Karpas-422 (cell line): ENCODE measurements around the gene TM2D3. TPM values are rescaled to one million over a fixed set of nuclear protein-coding genes. Genes with fewer than 3 reads are reported as not detected.
A peak's percentile ranks its signal among the peaks of the same experiment; 100 is the strongest.
"Not testable (repeated sequence)": the region's sequence is repeated elsewhere in the genome, so short reads cannot be mapped to it uniquely, and the experiment has no call there.

Experiments
- DNase-seq: peaks from one replicate; pipeline ENCODE4 v3.0.0-alpha.2; 2015
- H2AFZ ChIP-seq: fragments of 200-600 bp; sonication (generic); 2 replicates; pipeline ENCODE4 v1.6.1; 2014; ENCODE audit warnings: antibody characterized with exemption, low read length, mixed read lengths
- H3K27ac ChIP-seq: fragments of 200-600 bp; sonication (generic); 2 replicates; pipeline ENCODE4 v1.5.1; 2014; ENCODE audit warnings: mild to moderate bottlenecking, low read length, moderate library complexity
- H3K27me3 ChIP-seq: fragments of 200-600 bp; sonication (generic); 2 replicates; pipeline ENCODE4 v1.6.1; 2014; ENCODE audit warnings: low read length, mixed read lengths
- H3K36me3 ChIP-seq: fragments of 200-600 bp; sonication (generic); 2 replicates; pipeline ENCODE4 v1.6.1; 2014; ENCODE audit warnings: low read length, mixed read lengths; ENCODE audit not compliant: insufficient read depth
- H3K4me1 ChIP-seq: fragments of 200-600 bp; sonication (generic); 2 replicates; pipeline ENCODE4 v1.6.1; 2014; ENCODE audit warnings: mild to moderate bottlenecking, low read length, mixed read lengths
- H3K4me2 ChIP-seq: fragments of 200-600 bp; sonication (generic); 2 replicates; pipeline ENCODE4 v1.6.1; 2014; ENCODE audit warnings: low read length, low read depth, mild to moderate bottlenecking; ENCODE audit not compliant: poor library complexity, severe bottlenecking
- H3K4me3 ChIP-seq: fragments of 200-600 bp; sonication (generic); 2 replicates; pipeline ENCODE4 v1.5.1; 2014; ENCODE audit warnings: mild to moderate bottlenecking, antibody characterized with exemption, low read length, mixed read lengths
- H3K79me2 ChIP-seq: fragments of 200-600 bp; sonication (generic); 2 replicates; pipeline ENCODE4 v1.6.1; 2014; ENCODE audit warnings: mild to moderate bottlenecking, low read length, mixed read lengths
- H3K9ac ChIP-seq: fragments of 200-600 bp; sonication (generic); 2 replicates; pipeline ENCODE4 v1.6.0; 2014; ENCODE audit warnings: low read length
- H3K9me2 ChIP-seq: fragments of 200-600 bp; sonication (generic), shearing (Covaris generic); replicated peaks from 2 replicates; pipeline ENCODE4 v1.6.0; 2014; ENCODE audit warnings: mild to moderate bottlenecking, low read length, moderate library complexity; ENCODE audit not compliant: insufficient read depth
- H3K9me3 ChIP-seq: fragments of 300-700, 200-600 bp; sonication (generic); 2 replicates; pipeline ENCODE4 v1.6.1; 2014; ENCODE audit warnings: low read length, mixed read lengths
- H4K20me1 ChIP-seq: fragments of 200-600 bp; sonication (generic); 2 replicates; pipeline ENCODE4 v1.6.1; 2014; ENCODE audit warnings: mild to moderate bottlenecking, antibody characterized with exemption, low read length, low read depth; ENCODE audit not compliant: insufficient read depth
- total RNA-seq: library from RNA; depleted of rRNA; stranded (reverse); fragments of >200 nt; shearing (Covaris generic); gene quantifications from 2 replicates; pipeline ENCODE4 v1.2.3, GENCODE V29; 2014; ENCODE audit warnings: low replicate concordance

The TM2D3 gene
- total RNA-seq, 1 experiment from 2014 or later, result 42.2 TPM

DNA sequence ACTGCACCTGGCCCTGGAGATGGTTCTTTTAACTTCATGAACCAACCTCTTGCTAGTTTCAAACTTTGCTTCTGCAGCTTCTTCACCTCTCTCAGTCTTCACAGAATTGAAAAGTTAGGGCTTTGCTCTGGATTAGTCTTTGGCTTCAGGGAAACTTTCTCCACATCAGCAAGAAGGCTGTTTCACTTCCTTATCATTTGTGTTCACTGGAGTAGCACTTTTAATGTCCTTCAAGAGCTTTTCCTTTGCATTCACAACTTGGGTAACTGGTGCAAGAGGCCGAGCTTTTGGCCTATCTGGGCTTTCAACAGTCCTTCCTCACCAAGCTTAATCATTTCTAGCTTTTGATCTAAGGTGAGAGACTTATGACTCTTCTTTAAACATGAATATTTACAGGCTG lies 15.7 kb upstream of the TM2D3 start:
- Histone ChIP-seq H3K79me2 (no peaks in the 10 kb centered on the region), H3K4me3 (no peak overlapping the region), H4K20me1 (no peaks in the 10 kb centered on the region), H3K9ac (no peak overlapping the region), H3K27me3 (no peaks in the 10 kb centered on the region), H2AFZ (no peak overlapping the region), H3K27ac (no peak overlapping the region), H3K9me3 (no peaks in the 10 kb centered on the region), H3K36me3 (no peaks in the 10 kb centered on the region), H3K9me2 (no peaks in the 10 kb centered on the region), H3K4me2 (no peak overlapping the region), H3K4me1 (no peaks in the 10 kb centered on the region)
- DNase-seq, result no peak

DNA sequence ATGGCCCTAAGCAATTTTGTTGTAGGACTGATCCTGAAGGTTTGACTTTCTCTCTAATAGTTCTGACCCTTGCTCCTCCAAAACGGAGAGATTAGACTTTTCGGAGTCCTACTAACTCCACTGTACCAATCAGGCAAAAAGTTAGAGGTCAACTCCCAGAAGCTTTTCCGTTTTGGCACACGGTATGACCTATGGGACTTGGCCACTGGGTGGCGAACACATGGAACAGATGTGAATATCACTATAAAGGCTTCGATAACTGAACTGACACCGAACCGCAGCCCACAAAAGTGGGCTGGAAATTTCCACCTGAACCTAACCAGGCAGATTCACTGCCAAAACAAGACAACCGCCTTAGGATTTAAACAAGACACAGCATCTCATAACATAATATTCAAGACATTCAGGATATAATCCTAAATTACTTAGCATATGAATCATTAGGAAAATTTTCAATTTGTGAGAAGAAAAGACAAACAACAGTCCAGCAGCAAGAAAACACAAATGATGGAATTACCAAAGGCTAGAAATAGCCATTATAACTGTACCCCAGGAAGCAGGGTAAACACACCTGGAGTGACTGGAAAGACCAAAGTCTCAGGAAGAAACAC lies 12.2 kb upstream of the TM2D3 start:
- Histone ChIP-seq H3K9ac (no peak overlapping the region), H3K4me2 (no peak overlapping the region), H3K79me2 (no peaks in the 10 kb centered on the region), H3K4me1 (no peaks in the 10 kb centered on the region), H3K4me3 (no peak overlapping the region), H3K9me3 (no peaks in the 10 kb centered on the region), H3K36me3 (no peaks in the 10 kb centered on the region), H2AFZ (no peak overlapping the region), H3K9me2 (no peaks in the 10 kb centered on the region), H3K27ac (no peak overlapping the region), H3K27me3 (no peaks in the 10 kb centered on the region), H4K20me1 (no peaks in the 10 kb centered on the region)
- DNase-seq, result no peak

DNA sequence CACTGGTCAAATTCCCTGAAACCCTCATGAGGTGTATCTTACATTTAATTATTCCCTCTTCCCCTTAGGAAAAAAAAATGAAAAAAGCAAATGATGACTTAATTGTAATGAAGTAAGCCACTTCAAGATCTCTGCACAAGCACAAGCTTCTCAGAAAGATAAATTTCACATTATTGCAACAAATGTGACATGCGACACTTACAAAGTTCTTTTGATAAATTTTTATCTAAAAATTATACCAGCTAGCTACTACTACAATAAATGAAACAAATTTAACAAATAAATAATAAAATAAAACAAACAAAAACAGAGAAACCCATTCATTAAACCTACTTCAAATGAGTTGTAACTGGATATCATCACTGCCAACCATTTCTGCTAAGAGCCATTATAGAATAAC lies 10.0 kb upstream of the TM2D3 start:
- H3K4me3 ChIP-seq, result no peak overlapping the region
- H3K27ac ChIP-seq, result no peak overlapping the region
- no peak overlapping the region for H2AFZ ChIP-seq
- no peaks in the 10 kb centered on the region for H3K27me3 ChIP-seq
- H4K20me1 ChIP-seq, result no peaks in the 10 kb centered on the region
- H3K4me1 ChIP-seq, result no peaks in the 10 kb centered on the region
- H3K4me2 ChIP-seq, result no peak overlapping the region
- no peaks in the 10 kb centered on the region for H3K9me3 ChIP-seq
- H3K36me3 ChIP-seq, result no peaks in the 10 kb centered on the region
- H3K79me2 ChIP-seq, result no peaks in the 10 kb centered on the region
- no peak overlapping the region for H3K9ac ChIP-seq
- no peak for DNase-seq
- no peaks in the 10 kb centered on the region for H3K9me2 ChIP-seq

DNA sequence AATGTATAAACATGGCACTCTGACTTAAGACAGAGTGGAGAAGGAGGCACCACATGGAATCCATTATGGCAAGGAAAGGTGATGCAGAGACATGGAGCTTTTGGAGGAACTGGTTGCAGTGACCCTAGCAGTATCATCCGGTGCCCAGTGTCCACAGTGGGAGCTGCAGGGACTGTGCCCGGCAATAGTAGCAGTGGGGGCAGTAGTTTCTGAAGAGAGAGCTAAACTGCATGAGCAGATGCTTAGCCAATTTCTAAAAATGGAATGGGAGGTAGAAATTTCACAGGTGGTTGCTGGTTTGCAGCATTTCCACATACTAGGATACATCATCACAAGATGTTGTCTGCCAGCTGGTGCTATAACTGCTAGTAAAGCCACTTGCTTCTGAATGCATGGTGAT lies 7.8 kb upstream of the TM2D3 start:
- no peaks in the 10 kb centered on the region for H3K36me3 ChIP-seq
- H3K4me1 ChIP-seq, result no peaks in the 10 kb centered on the region
- H3K27ac ChIP-seq, result no peak overlapping the region
- DNase-seq, result no peak
- no peaks in the 10 kb centered on the region for H3K79me2 ChIP-seq
- H3K9me3 ChIP-seq, result no peaks in the 10 kb centered on the region
- H4K20me1 ChIP-seq, result no peaks in the 10 kb centered on the region
- no peaks in the 10 kb centered on the region for H3K9me2 ChIP-seq
- no peak overlapping the region for H3K4me3 ChIP-seq
- no peak overlapping the region for H3K9ac ChIP-seq
- H3K27me3 ChIP-seq, result no peaks in the 10 kb centered on the region
- H2AFZ ChIP-seq, result no peak overlapping the region
- no peak overlapping the region for H3K4me2 ChIP-seq

DNA sequence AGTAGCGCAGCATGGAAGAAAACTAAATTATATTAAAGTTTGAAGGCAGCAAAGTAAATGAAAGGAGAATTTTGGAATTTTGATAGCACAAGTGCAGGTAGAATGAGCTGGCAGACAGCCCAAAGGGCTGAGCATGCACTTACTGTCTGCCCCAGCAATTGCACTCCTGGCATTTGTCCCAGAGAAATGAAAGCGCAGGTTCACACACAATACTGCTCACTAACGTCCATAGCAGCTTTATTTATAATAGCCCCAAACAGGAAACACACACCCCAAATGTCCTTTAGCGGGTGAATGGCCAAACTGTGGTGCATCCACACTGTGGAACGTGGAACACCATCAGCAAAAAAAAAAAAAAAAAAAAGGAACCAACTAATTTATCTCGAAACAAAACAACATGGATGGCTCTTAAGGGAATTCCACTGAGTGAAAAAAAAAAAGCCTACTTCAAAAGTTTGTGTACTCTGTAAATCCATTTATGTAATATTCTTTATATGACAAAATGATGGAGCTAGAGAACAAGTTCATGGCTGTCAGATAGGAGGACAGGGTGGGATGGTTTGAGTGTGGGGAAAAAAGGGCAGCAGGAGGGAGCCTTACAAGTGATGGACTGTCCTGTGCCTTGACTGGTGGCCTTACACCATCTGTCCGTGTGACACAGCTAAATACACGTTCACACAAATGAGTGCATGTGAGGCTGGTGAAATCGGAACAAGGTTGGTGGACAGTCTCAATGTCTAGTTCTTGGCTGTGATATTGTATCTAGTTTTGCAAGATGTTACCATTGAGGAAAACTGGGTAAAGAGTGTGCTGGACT lies 6.0 kb upstream of the TM2D3 start:
- Histone ChIP-seq H3K9ac (no peak overlapping the region), H3K9me2 (no peaks in the 10 kb centered on the region), H3K9me3 (no peaks in the 10 kb centered on the region), H3K27ac (no peak overlapping the region), H3K4me1 (peaks cover 15% of the 10 kb centered on the region), H3K4me2 (no peak overlapping the region), H3K4me3 (no peak overlapping the region), H3K27me3 (no peaks in the 10 kb centered on the region), H3K36me3 (no peaks in the 10 kb centered on the region), H3K79me2 (no peaks in the 10 kb centered on the region; the same call in 1 of the 2 replicates), H2AFZ (no peak overlapping the region), H4K20me1 (no peaks in the 10 kb centered on the region)
- no peak for DNase-seq

DNA sequence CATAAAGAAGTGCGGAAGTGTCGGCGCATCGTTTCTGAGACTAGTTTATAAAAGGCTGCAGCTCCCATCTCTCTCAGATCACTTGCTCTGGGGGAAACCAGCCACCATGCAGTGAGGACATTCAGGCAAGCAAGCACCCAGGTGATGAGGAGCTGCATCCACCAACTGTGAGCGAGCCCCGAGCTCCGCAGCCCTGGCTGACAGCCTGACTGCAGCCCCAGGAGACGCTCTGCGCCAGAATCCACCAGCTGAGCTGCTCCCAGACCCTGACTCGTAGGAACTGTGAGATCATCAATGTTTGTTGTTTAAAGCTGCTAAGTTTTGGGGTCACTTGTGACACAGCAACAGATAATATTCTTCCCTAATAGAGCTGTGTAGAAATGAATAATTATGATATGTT lies 5.0 kb upstream of the TM2D3 start:
- H2AFZ ChIP-seq, result no peak overlapping the region
- H3K9ac ChIP-seq, result no peak overlapping the region
- H3K9me2 ChIP-seq, result no peaks in the 10 kb centered on the region
- no peaks in the 10 kb centered on the region for H3K9me3 ChIP-seq
- no peaks in the 10 kb centered on the region for H4K20me1 ChIP-seq
- H3K27me3 ChIP-seq, result no peaks in the 10 kb centered on the region
- H3K4me2 ChIP-seq, result no peak overlapping the region
- H3K27ac ChIP-seq, result no peak overlapping the region
- H3K4me1 ChIP-seq, result peaks cover 23% of the 10 kb centered on the region
- no peaks in the 10 kb centered on the region for H3K36me3 ChIP-seq
- no peak overlapping the region for H3K4me3 ChIP-seq
- H3K79me2 ChIP-seq, result peaks cover 8% of the 10 kb centered on the region
- no peak for DNase-seq

DNA sequence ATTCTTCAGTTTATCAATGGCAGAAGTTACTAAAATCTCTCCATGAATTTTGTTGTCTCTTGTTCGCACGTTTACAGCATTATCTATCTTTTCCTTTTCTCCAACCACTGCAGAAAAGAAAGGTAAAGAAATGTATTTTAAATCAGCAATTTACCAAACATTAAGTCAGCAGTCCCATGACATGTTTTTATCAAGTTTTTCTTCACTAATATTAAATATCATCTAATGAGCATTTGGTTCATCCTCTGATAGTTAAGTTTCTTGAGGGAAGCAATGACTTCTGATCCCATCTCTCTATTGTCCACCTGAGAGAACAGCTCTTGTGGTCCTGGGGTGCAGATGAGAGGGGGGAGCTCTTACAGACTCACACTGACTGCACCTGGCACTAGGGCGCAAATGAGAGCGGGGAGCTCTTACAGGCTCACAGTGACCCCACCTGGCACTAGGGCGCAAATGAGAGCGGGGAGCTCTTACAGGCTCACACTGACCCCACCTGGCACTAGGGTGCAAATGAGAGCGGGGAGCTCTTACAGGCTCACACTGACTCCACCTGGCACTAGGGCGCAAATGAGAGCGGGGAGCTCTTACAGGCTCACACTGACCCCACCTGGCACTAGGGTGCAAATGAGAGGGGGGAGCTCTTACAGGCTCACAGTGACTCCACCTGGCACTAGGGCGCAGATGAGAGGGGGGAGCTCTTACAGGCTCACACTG lies 2.6 kb upstream of the TM2D3 start:
- not testable (repeated sequence) for H4K20me1 ChIP-seq, H3K4me3 ChIP-seq, H2AFZ ChIP-seq, H3K9me2 ChIP-seq, H3K9me3 ChIP-seq, H3K4me2 ChIP-seq, H3K36me3 ChIP-seq, H3K9ac ChIP-seq, H3K27me3 ChIP-seq, H3K27ac ChIP-seq
- Histone ChIP-seq H3K79me2 (peaks cover 31% of the 10 kb centered on the region), H3K4me1 (peaks cover 38% of the 10 kb centered on the region)
- peak; percentile 80 for DNase-seq

DNA sequence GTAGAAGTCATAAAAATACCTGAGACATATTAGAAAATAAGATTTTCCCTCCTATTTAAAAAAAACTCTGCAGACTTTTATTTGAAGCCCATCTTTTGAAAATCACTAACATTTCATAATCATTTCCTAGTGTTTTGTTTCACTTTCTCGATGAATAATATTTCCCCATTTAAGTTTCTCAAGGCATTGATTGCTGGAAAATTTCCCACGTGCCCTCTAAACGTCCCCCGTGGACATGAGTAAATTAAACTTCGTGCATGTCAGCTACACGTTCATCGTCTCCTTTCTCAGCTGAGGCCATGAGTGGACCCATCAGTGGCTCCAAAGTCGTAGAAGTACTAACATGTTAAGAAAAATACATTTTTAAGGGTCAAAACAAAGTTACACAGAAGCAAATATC lies 2.0 kb upstream of the TM2D3 start:
- H3K36me3 ChIP-seq, result peaks cover 11% of the 10 kb centered on the region
- peaks cover 37% of the 10 kb centered on the region for H3K79me2 ChIP-seq
- no peak overlapping the region for H3K4me3 ChIP-seq
- 0 out of 2 replicates have a peak, but pooled peaks cover 4% of the 10 kb centered on the region for H4K20me1 ChIP-seq
- H3K9ac ChIP-seq, result no peak overlapping the region
- H3K4me1 ChIP-seq, result peaks cover 44% of the 10 kb centered on the region
- H3K27me3 ChIP-seq, result no peaks in the 10 kb centered on the region
- H3K9me3 ChIP-seq, result no peaks in the 10 kb centered on the region
- H3K27ac ChIP-seq, result no peak overlapping the region
- no peaks in the 10 kb centered on the region for H3K9me2 ChIP-seq
- H3K4me2 ChIP-seq, result peak overlapping the region; percentile 91
- DNase-seq, result no peak
- H2AFZ ChIP-seq, result no peak overlapping the region
